HG03095 (cell line): Measurements from ENCODE around the gene DIS3L2.
"Not testable (repeated sequence)": the region's sequence is repeated elsewhere in the genome, so short reads cannot be mapped to it uniquely, and the experiment has no call there.

Source experiments
- ATAC-seq: cut with Tn5 transposase; IDR thresholded peaks from one replicate; pipeline ENCODE4 v1.9.1; 2021; ENCODE audit warnings: moderate library complexity; ENCODE audit not compliant: unreplicated experiment

The DIS3L2 gene

DNA sequence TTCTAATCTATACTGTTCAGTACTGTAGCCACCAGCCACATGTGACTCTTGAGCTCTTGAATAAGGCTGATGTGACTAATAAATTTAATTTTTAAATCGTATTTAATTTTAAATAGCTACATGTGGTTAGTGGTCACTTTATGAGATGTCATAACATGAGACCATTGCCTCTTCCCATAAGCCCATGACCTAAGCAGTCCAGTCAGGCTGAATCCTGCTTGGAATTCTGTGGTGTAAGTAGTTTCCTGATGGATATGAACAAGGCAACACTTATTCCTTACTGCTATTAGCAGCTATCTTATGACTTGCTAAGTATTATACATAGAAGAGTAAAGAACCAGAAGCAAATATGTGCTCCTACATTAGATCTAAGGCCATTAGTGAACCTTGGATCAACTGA is 150.0 kb downstream of the DIS3L2 start:
- ATAC-seq: no peak

DNA sequence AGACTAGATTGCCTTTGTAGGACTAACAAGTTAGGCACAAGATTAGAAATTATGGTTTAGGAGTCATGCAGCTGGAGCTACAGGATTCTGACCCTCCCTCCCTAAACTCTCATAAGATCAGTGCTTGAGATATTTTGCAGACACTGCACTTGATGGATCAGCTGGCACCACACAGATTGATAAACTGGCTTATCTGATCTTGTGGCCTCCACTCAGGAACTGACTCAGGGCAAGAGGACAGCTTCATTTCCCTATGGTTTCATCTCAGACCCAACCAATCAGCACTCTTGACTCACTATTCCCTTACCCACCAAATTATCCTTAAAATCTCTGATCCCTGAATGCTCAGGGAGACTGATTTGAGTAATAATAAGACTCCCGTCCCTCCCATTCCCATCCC is 152.3 kb downstream of the DIS3L2 start:
- ATAC-seq: no peak

DNA sequence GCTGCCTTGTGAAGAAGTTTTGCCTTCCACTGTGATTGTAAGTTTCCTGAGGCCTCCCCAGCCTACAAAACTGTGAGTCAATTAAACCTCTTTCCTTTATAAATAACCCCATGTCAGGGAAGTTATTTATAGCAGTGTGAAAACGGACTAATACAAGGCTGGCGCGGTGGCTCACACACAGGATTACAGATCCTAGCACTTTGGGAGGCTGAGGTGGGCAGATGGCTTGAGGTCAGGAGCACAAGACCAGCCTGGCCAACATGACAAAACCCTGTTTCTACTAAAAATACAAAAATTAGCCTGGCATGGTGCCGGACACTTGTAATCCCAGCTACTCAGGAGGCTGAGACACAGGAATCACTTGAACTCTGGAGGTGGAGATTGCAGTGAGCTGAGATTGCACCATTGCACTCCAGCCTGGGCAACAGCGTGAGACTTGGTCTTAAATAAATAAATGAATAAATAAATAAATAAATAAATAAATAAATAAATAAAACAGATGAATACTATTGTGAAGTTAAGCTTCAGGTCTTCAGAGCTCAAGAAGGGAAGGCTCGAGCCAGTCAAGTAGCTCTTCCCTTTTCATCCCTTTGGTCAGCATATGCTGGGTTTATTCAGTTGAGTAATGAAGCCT is 154.3 kb downstream of the DIS3L2 start:
- ATAC-seq: not testable (repeated sequence)

- no peak for ATAC-seq
These were observed 155.3 kb downstream of the DIS3L2 start for GRCh38 chr2:232116852-232117251.

- no peak for ATAC-seq
These were observed 155.9 kb downstream of the DIS3L2 start for GRCh38 chr2:232117413-232117812.

GRCh38 chr2:232120911-232121310 is 159.4 kb downstream of the DIS3L2 start:
- ATAC-seq: no peak

GRCh38 chr2:232124309-232124708 is 162.8 kb downstream of the DIS3L2 start:
- ATAC-seq: no peak

GRCh38 chr2:232126301-232127099 is 165.0 kb downstream of the DIS3L2 start:
- no peak for ATAC-seq

DNA sequence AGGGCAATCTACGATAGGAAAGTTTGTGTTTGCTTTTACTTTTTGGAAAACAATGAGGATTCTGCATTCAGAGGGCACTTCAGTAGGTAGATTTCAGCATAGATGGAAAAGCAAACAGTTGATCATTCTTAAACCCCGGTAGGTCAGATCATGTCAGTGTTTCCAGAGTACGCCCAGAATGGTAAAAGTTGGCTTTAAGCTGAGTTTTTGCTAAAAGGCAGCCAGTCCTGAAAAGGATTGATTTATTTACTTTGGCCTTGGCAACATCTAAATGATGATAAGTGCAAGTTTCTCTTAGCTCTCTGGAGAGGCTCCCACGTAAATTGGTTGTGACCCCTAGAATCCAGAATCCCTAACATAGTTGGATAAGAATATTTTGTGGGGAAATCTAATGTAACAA is 168.0 kb downstream of the DIS3L2 start:
- no peak for ATAC-seq

GRCh38 chr2:232132181-232132580 is 170.7 kb downstream of the DIS3L2 start:
- no peak for ATAC-seq

DNA sequence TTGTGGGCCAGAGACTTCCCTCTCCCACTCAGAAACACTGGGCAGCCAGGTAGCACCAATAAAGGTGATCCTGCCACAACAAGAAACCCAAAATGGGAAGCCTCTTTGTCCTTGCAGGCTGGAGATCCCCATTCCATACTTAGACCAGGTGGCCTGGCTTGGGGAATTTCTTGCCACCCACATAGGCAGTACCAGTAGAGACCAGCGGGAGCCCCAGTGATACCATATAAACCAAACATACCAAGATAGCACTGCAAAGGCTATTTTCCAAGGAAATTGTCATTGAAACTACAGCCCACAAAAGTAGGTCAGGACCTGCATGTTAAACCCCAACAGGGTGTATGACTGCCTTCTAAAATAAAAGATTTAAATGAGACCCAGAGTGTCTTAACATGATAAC is 171.6 kb downstream of the DIS3L2 start:
- no peak for ATAC-seq

DNA sequence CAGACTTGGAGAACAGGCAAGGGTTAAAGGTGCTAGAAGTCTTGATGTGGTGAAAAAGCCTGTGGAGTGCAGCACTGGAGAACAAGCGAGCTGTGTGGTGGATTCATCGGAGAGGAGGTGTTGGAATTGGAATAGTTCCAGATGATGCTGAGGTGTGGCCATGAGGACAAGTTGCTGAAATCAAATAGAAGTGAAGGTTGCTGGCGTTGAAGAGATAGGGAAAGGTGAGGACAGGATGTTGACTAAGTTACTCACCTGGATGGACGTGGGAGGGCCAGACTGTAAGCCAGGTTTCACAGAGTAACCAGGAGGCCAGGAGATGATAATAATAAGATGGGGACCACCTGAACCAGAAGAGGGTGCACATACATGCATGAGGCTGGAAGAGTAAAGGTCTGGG is 173.4 kb downstream of the DIS3L2 start:
- ATAC-seq: no peak

- ATAC-seq: no peak
These were observed 176.0 kb downstream of the DIS3L2 start for GRCh38 chr2:232137356-232138147.

GRCh38 chr2:232138441-232138840 is 176.9 kb downstream of the DIS3L2 start:
- no peak for ATAC-seq

GRCh38 chr2:232139171-232139594 is 177.7 kb downstream of the DIS3L2 start:
- no peak for ATAC-seq

DNA sequence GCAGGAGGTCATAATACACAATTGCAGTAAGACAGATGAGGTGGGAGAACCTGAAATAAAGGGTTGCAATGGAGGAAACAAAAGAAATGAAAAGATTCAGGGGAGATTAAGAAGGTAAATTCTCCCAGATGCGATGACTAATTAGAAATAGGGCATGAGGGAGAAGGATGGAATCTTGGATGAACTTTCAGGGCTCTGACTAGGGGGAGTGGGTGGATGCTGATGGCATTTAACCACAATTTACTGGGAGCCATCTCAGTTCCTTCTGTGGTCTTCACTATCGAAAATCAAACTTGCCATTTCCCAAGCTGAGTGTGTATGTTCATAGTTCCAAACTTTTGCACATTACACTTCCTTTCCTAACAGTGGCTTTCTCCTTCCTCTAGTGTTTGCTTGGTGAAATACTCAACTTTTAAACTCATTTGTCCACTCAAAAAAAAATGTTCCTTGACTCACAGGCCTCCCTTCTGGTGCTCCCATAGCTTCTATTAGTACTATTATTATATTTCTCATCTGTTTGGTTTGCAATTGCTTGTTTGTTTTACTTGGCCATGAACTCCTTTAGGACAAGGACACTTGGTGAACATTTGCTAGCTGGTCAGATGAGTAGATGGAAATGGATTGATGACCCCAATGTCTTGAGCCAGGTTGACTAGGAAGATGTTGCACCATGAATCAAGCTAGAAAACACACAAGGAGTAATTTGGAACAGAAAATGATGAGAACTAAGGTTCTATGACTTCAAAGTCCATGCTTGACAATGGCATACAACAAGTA is 178.5 kb downstream of the DIS3L2 start:
- ATAC-seq: no peak

DNA sequence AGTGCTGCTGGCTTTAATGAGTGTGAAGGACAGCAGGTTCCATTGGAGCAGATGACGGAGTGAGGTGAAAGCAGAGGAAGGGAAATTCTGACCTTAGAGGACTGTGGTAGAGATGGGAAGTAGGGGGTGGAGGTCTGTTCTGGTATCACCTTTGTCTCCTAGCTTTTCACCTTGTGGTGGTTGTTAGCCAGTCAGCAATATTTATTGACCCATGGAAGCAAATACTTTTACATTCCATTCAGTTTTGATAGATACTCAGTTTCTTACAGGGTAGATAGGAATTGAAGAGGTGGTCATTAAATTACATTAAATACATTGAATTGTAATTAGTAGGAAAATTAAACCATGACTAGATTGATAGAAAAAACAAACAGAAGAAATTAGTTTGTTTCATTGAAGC is 180.1 kb downstream of the DIS3L2 start:
- no peak for ATAC-seq

DNA sequence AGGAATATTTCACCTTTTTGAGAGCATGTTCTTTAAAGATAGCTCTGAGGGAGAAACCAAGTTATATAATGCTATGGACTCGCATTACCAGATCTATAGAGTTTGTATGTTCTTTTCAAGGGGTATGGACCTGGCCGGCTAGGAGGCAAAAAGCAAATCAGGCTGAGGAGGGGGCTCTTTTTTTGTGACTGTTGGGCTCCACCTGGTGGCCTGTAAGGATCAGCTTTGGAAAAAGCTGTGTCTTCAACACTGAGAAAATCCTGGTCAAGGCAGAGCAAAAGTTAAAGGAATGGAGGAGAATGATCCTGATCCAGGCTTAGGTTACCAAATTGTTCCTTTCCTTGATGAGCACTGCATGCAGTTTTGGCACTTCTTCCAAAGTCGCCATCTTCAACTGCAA is 180.5 kb downstream of the DIS3L2 start:
- ATAC-seq: no peak

- ATAC-seq: no peak
These were observed 181.0 kb downstream of the DIS3L2 start for GRCh38 chr2:232142502-232142901.

DNA sequence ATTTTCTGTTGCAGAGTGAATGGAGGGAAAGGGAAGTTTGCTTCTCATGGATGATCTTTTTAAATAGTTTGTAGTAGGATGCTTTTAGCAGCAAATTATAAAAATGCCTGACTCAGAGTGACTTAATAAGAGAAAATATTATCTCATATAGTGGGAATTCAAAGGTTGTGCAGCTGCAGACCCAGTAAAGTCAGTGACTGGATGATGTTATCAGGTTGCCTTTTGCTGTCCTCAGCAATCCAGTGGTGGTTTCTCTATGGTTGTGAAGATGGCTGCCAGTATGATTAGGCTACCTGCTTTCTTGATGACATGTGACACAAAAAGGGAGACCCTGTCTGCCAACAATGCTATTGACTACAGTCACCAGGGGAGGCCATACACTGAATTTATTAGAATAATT is 184.8 kb downstream of the DIS3L2 start:
- no peak for ATAC-seq
